GM10847 (cell line): ENCODE measurements around the gene PCYOX1L.

Source experiments
- POLR2A ChIP-seq: IDR thresholded peaks from 2 replicates; pipeline ENCODE4 v1.6.1; 2011; ENCODE audit not compliant: insufficient read length; ENCODE audit errors: extremely low read depth

Gene PCYOX1L

DNA sequence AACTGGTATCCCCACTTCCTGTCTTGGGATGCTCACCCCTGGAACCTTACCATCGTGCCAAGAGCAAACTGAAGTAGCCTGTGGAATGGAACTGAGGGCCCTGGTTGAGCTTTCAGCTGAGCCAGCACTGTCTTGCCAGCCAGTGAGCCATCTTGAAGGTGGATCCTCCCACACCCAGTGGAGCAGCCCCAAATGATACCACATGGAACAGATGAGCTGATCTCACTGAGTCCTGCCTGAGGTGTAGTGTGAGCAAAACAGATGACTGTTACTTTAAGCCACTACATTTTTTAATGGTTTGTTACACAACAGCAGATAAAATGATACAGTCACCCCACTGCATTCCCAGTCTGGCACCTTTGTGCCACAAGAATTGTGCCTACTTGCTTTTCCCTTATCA, 2.2 kb upstream of the PCYOX1L start:
- no peak for TF ChIP-seq POLR2A

DNA sequence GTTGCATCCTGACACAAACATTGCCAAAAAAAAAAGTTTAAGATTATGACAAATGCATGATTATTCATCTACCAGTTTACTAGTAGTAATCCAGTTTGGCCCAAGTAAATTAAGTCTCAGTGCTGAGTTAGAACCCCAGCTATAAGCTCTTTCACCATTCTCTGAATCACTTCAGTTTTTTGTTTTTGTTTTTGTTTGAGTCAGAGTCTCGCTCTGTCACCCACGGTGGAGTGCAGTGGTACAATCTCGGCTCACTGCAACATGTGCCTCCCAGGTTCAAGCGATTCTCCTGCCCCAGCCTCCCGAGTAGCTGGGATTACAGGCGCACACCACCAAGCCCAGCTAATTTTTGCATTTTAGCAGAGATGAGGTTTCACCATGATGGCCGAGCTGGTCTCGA, 1.5 kb upstream of the PCYOX1L start:
- no peak for TF ChIP-seq POLR2A

DNA sequence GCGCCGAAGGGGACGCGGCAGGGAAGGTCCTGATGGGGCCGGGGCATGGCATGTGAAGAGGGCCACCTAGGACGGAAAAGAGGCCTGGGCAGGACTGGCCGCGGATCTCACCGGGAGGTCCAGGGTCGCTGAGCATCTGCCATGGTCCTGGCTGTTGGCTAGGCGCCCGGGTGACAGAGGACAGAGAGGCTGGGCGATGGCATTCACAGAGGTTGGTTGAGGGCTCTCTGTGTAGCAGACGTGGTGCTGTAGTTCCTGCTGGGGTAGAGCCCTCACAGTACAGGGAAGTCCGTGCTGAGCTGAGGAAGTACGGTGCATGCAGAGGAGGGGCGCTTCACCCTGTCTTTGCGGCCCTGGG, 427 bp downstream of the PCYOX1L start:
- TF ChIP-seq POLR2A = no peak

DNA sequence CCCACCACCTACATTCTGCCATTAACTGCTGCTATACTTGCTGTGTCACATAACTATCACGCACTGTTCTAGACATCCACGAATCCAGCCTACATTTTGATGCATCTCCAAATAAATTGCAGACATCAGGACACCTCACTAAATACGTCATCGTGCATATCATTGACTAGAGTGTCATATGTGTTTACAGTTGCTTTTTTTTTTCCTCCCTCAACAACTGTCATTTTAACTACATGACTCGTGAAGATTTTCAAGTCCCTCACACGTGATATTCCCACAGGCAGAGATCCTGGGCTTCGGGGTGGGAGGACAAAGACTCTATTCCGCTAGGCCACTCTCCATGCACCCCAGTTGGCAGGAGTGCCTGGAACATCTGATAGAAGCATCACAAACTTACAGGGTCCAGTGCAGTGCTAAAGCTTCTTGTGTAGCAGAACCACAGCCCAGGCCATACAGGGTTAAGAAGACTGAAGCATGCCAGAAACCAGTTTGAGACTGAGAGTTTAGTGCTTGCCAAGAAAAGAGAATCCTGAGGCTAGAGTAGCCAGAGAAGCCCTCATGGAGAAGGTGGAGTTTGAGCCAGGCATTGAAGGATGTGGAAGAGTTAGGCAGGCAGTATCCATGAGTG, 1.1 kb downstream of the PCYOX1L start:
- no peak for TF ChIP-seq POLR2A

DNA sequence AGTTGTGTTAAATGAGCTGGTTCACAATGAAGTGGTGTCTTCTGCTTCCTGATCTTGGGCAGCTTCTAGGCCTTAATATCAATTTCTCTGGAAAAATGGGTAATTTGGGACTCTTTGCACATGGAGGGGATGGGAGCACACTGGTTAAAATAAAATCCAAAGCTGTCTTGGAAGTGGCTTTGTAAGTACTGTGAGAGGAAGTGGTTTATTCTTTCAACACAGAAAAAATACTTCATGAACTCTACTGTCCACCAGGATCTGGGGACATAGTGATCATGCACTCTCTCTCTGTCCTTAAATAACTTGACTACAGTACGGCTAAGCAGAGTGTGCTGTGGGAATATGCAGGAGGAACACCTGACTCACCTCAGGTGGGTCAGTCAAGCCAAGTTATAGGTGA, 2.4 kb downstream of the PCYOX1L start:
- TF ChIP-seq POLR2A = no peak

DNA sequence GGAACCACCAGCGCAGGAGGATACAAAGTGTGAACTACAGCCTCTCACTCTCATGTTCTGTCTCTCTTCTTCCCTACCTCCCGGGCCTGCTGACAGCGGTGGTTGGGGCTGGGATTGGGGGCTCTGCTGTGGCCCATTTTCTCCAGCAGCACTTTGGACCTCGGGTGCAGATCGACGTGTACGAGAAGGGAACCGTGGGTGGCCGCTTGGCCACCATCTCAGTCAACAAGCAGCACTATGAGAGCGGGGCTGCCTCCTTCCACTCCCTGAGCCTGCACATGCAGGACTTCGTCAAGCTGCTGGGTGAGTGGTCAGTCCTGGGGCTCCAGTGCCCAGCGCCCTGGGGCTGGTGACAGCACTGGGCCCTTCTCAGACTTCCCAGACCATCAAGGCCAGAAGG, 4.7 kb downstream of the PCYOX1L start:
- no peak for TF ChIP-seq POLR2A

DNA sequence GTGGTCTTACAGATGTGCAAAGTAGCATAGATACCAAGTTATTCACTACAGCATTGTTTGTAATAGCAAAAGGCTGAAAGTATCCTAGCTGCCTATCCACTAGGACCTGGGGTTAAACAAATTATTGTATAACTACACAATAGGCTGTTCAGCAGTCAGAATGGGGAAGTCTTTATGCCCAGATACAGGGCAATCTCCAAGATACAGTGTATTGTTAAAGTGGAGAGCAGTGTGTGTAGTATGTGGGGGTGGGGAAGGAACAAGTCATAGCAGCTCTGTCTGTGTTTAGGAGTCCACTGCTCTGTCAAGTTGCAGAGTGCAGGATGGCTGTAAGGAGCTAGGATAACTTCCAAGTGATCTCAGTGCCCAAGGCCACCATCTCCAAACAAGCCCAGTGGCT, 5.5 kb downstream of the PCYOX1L start:
- TF ChIP-seq POLR2A = no peak

DNA sequence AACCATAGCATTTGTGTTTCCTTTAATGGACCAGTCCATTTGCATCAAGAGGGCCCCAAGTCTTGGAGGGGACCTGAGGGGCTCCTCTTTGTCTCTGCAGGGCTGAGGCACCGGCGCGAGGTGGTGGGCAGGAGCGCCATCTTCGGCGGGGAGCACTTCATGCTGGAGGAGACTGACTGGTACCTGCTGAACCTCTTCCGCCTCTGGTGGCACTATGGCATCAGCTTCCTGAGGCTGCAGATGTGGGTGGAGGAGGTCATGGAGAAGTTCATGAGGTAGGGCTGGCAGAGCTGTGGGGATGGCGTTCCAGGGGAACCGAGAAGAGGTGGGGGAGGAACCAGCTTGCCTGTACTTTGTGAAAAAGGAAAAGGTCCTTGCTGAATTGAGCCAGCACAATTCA, 6.1 kb downstream of the PCYOX1L start:
- no peak for TF ChIP-seq POLR2A

DNA sequence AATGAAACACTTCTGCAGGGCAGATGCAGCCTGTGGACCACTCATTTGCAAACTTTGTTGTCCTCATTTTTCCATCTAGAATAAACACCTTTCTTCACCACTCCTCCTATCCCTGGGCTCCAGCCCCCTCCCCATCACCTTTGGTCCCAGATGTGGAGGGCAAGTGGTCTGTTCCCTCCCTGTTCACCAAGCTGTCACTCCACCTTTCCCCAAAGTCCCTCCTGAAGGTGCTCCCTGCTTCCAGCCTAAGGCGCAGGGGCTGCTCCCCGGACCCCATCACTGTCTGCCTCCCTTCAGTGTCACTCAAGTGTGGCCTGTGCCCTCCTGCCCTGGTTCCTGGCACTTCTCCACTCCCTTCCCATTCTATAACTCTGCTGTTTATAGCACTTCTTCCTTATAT, 6.9 kb downstream of the PCYOX1L start:
- no peak for TF ChIP-seq POLR2A

DNA sequence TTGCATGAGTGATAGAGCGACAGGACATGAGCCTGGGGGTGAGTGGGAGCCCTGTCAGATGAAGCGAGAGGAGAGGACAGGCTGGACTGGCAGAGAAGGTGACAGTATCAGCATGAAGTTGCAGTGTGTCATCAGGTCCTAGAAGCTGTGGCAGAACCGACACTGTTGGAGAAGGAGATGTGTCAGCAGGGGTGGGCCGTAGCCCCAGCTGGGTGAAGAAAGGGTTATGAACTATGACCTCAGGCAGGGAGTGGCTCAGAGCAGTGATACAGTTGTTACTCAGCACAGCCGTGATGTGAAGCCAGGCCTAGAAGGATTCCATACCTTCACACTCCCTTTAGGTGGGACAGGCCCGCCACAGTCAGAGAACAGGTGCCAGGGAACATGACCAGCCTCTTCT, 7.6 kb downstream of the PCYOX1L start:
- TF ChIP-seq POLR2A = no peak

DNA sequence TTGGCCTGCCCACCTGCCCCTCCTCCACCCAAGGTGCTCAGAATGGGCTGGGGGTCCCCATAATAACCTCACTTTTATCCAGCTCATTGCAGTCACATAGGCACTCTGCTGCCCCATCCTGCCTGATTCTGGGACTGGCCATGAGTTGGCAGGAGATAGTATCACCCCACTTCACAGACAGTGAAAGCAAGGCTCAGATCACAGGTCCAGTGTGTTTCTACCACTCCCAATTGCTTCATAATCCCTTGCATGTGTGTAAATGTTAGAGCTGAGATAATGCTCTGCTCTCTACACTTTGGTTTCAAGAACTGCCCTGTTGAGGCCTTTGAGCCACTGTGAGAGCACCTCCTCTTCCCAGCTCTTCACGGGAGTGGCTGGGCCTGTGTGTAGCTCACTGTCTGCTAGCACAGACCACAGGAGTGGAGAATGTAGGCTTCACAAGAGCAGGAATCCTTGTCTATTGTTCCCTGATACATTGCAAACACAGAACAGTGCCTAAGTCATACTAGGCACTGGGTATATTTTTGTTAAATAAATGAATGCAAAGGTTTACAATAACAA, 8.4 kb downstream of the PCYOX1L start:
- no peak for TF ChIP-seq POLR2A

DNA sequence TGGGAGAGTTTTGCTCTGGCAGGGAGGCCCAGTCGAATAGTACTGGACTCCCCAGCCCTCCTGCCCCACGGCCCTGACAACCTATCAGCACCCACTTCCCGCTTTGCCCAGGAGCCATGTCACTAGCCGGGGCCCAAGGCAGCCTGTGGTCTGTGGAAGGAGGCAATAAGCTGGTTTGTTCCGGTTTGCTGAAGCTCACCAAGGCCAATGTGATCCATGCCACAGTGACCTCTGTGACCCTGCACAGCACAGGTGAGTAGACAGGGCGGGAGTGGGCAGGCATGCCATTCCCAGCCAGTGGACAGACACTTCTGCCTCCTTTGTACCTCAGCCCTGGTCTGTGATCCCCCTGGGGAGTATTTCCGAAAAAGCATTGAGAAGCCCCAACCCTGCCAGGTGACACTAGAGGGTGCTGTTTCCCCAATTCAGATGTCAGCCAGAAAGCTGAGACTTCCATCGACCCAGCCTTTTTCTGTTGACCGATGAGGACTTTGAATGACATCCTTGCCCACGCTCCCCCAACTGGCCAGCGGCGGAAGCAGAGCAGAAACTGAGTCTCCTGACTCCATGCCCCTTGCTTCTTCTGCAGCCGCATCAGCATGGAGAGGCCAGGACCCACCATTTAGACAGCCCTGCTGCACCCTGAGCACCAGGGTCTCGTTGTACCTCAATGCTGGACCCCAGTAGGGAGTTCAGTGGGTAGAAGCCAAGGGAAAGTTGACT, 9.6 kb downstream of the PCYOX1L start:
- TF ChIP-seq POLR2A = no peak

DNA sequence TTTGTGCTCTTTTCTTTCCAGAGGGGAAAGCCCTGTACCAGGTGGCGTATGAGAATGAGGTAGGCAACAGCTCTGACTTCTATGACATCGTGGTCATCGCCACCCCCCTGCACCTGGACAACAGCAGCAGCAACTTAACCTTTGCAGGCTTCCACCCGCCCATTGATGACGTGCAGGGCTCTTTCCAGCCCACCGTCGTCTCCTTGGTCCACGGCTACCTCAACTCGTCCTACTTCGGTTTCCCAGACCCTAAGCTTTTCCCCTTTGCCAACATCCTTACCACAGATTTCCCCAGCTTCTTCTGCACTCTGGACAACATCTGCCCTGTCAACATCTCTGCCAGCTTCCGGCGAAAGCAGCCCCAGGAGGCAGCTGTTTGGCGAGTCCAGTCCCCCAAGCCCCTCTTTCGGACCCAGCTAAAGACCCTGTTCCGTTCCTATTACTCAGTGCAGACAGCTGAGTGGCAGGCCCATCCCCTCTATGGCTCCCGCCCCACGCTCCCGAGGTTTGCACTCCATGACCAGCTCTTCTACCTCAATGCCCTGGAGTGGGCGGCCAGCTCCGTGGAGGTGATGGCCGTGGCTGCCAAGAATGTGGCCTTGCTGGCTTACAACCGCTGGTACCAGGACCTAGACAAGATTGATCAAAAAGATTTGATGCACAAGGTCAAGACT, 10.3 kb downstream of the PCYOX1L start:
- no peak for TF ChIP-seq POLR2A

DNA sequence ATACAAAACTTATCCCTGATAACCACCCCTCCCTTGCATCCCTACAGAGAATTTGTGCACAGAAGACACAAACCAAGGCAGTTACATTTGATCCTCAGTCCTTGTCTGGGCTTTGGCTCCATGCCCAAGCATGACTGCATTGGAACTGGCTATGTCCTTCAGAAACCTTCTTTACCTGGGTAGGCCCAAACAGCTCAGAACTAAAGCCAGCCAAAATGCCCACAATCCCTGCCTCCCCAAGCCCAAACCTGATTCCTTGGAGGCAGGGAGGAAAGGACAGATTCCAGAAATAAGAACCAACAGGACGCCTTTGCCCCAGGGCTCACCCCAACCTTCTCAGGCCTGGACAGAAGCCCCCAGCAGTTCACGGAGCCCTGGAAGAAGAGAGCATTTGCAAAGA, 13.0 kb downstream of the PCYOX1L start:
- no peak for TF ChIP-seq POLR2A

DNA sequence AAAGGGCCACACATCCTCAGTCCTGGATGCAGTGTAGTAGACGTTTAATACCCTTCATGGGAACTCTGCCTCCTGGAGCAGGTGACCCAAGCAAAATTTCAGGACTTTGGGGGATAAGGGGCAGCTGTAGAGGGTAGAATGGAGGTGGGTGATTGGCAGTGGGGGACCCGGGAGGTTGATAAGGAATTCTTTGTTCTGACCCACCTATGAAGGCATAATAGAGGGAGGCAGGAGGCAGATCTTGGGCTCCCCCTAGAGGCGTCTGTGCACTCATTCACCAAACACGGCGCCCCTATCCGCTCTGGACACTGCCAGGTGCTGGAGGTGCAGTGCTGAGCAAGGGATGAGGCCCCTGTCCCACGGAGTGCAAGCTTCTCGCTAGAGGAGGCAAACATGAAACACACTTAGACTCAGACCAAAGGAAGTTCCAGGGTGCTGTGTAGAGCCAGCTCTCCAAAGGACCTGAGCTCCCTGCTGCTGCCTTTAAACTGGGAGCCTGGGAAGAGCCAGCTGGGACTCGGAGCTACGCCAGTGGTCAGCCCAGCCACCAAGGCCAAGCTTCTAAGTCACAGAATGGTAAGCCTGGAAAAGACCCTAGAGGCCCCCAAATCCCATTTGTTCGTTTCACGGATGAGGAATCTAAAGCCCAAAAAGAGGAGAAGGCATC, 13.6 kb downstream of the PCYOX1L start:
- no peak for TF ChIP-seq POLR2A
